GM23338 (cell line): ENCODE measurements around the gene MAP2K1. TPM values are rescaled to one million over a fixed set of nuclear protein-coding genes. Genes with fewer than 3 reads are reported as not detected.
"Not testable (repeated sequence)": the region's sequence is repeated elsewhere in the genome, so short reads cannot be mapped to it uniquely, and the experiment has no call there.

ENCODE experiments used
- ATAC-seq: fragments of 200-7000 bp; cut with Tn5 transposase; 3 replicates; pipeline ENCODE4 v1.9.1; 2020
- DNase-seq: peaks from one replicate; pipeline ENCODE4 v3.0.0-alpha.2; 2015; ENCODE audit warnings: low spot score
- H2AFZ ChIP-seq: fragments of 200-600 bp; sonication (generic); 2 replicates; pipeline ENCODE4 v1.8.0; 2016; ENCODE audit warnings: antibody characterized with exemption, mild to moderate bottlenecking, moderate library complexity
- H3F3A ChIP-seq: fragments of 200-600 bp; sonication (generic); replicated peaks from 2 replicates; pipeline ENCODE4 v1.8.0; 2017; ENCODE audit warnings: antibody characterized with exemption, mixed run types, low read depth
- H3K27ac ChIP-seq: fragments of 200-600 bp; sonication (generic); 2 replicates; pipeline ENCODE4 v1.6.1; 2016; ENCODE audit warnings: low read depth
- H3K27me3 ChIP-seq: fragments of 200-600 bp; sonication (generic); 2 replicates; pipeline ENCODE4 v1.8.0; 2016; ENCODE audit warnings: mild to moderate bottlenecking, mixed run types, moderate library complexity; ENCODE audit not compliant: insufficient read depth
- H3K36me3 ChIP-seq: fragments of 200-600 bp; sonication (generic); 2 replicates; pipeline ENCODE4 v1.8.0; 2016; ENCODE audit warnings: mild to moderate bottlenecking; ENCODE audit not compliant: insufficient read depth
- H3K4me1 ChIP-seq: fragments of 200-600 bp; sonication (generic); 2 replicates; pipeline ENCODE4 v1.8.0; 2016; ENCODE audit warnings: mild to moderate bottlenecking, moderate library complexity; ENCODE audit not compliant: insufficient read depth
- H3K4me2 ChIP-seq: fragments of 200-600 bp; sonication (generic); 2 replicates; pipeline ENCODE4 v1.7.1; 2017; ENCODE audit warnings: mixed run types
- H3K4me3 ChIP-seq: fragments of 200-600 bp; sonication (generic); 2 replicates; pipeline ENCODE4 v1.6.1; 2016; ENCODE audit warnings: mixed run types
- H3K79me2 ChIP-seq: fragments of 200-600 bp; sonication (generic); replicated peaks from 2 replicates; pipeline ENCODE4 v1.8.0; 2017; ENCODE audit warnings: mild to moderate bottlenecking; ENCODE audit not compliant: insufficient read depth
- H3K9me2 ChIP-seq: fragments of 200-600 bp; sonication (generic); 2 replicates; pipeline ENCODE4 v1.8.0; 2017; ENCODE audit not compliant: insufficient read depth
- H4K20me1 ChIP-seq: fragments of 200-600 bp; sonication (generic); replicated peaks from 2 replicates; pipeline ENCODE4 v1.8.0; 2017; ENCODE audit warnings: mild to moderate bottlenecking; ENCODE audit not compliant: insufficient read depth
- H3K27ac Mint-ChIP-seq: 2 replicates; pipeline ENCODE4 v1.8.0; 2020; ENCODE audit warnings: inconsistent platforms, mild to moderate bottlenecking, moderate library complexity, mixed read lengths
- H3K27me3 Mint-ChIP-seq: 3 replicates; pipeline ENCODE4 v1.8.0; 2022; ENCODE audit warnings: low read depth, mild to moderate bottlenecking, moderate library complexity, mixed read lengths, inconsistent platforms; ENCODE audit not compliant: insufficient read depth, poor library complexity
- H3K36me3 Mint-ChIP-seq: 3 replicates; pipeline ENCODE4 v1.8.0; 2021; ENCODE audit warnings: low read depth, mild to moderate bottlenecking, inconsistent platforms, moderate library complexity, mixed read lengths
- H3K4me1 Mint-ChIP-seq: 3 replicates; pipeline ENCODE4 v1.8.0; 2020; ENCODE audit warnings: mild to moderate bottlenecking, inconsistent platforms, mixed read lengths
- H3K4me3 Mint-ChIP-seq: 3 replicates; pipeline ENCODE4 v1.8.0; 2021; ENCODE audit warnings: moderate library complexity, mild to moderate bottlenecking, inconsistent platforms, mixed read lengths
- H3K9me3 Mint-ChIP-seq: 3 replicates; pipeline ENCODE4 v1.8.0; 2020; ENCODE audit warnings: moderate library complexity, mild to moderate bottlenecking, inconsistent platforms, mixed read lengths
- EZH2 ChIP-seq: fragments of 200-600 bp; sonication (generic); IDR thresholded peaks from one replicate; pipeline ENCODE4 v1.8.0; 2017; ENCODE audit warnings: antibody characterized with exemption, mild to moderate bottlenecking, low read depth; ENCODE audit not compliant: unreplicated experiment
- NANOG ChIP-seq: IDR thresholded peaks from 2 replicates; pipeline ENCODE4 v1.6.1; 2016; ENCODE audit warnings: antibody characterized with exemption, borderline replicate concordance
- POLR2AphosphoS5 ChIP-seq: IDR thresholded peaks from 2 replicates; pipeline ENCODE4 v1.6.1; 2016; ENCODE audit warnings: antibody characterized with exemption, low read depth
- STAT1 ChIP-seq: IDR thresholded peaks from one replicate; pipeline ENCODE4 v1.6.1; 2016; ENCODE audit warnings: antibody characterized with exemption; ENCODE audit not compliant: unreplicated experiment
- ZNF331 ChIP-seq: fragments of 250-450 bp; sonication (Bioruptor Pico); IDR thresholded peaks from 2 replicates; pipeline ENCODE4 v1.5.0; 2020; ENCODE audit warnings: low read depth, mild to moderate bottlenecking, moderate library complexity
- polyA plus RNA-seq: library from polyadenylated mRNA; unstranded; fragments of >200 nt; fragmentation: Nextera tagmentation; extraction: Ambion mirVana; gene quantifications from 2 replicates; pipeline ENCODE4 v1.2.1, GENCODE V29; 2016
- total RNA-seq: library from RNA; depleted of rRNA; stranded (reverse); fragments of >200 nt; shearing (Covaris generic); gene quantifications from 2 replicates; pipeline ENCODE4 v1.2.3, GENCODE V29; 2014
- TF ChIP-seq, protein P1 (sequence below), 2 experiments: fragments of 200-600 bp in 1 of 2; sonication (generic) in 1 of 2; conservative IDR thresholded peaks; 2 replicates each; pipeline versions ENCODE4 v1.5.1 to v1.6.1; 2016 to 2017; ENCODE audit warnings: antibody characterized with exemption in 2 of 2, low read depth in 2 of 2, mild to moderate bottlenecking in 2 of 2, moderate library complexity in 1 of 2
- TF ChIP-seq, protein P2 (sequence below): fragments of 250-450 bp; sonication (Bioruptor Pico); IDR thresholded peaks from 2 replicates; pipeline ENCODE4 v1.5.0; 2020; ENCODE audit warnings: mild to moderate bottlenecking, moderate library complexity
- TF ChIP-seq, protein P3 (sequence below): IDR thresholded peaks from one replicate; pipeline ENCODE4 v1.6.1; 2018; ENCODE audit warnings: antibody characterized with exemption; ENCODE audit not compliant: unreplicated experiment
- TF ChIP-seq, protein P4 (sequence below): IDR thresholded peaks from 2 replicates; pipeline ENCODE4 v1.6.1; 2016; ENCODE audit warnings: antibody characterized with exemption

The MAP2K1 gene
- total and polyA plus RNA-seq, 2 experiments from 2014 or later, result 42.0 to 68.5 TPM

DNA sequence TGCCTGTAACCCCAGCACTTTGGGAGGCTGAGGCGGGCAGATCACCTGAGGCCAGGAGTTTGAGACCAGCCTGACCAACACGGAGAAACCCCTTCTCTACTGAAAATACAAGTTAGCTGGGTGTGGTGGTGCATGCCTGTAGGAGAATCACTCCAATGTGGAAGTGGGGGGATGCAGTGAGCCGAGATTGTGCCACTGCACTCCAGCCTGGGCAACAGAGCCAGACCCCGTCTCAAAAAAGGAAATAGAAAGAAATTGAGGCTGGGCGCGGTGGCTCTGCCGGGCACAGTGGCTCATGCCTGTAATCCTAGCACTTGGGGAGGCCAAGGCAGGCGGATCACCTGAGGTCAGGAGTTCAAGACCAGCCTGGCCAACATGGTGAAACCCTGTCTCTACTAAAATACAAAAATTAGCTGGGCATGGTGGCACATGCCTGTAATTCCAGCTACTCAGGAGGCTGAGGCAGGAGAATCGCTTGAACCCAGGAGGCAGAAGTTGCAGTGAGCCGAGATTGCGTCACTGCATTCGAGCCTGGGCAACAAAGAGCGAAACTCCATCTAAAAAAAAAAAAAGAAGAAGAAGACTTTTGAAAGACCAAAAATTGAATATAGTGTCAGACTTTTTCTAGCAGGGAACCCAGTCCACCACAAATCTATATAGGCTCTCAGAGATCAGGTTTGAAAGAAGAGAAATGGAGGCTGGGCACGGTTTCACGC is 24.8 kb upstream of the MAP2K1 start:
- H3K4me2 ChIP-seq, H2AFZ ChIP-seq, H3K4me3 Mint-ChIP-seq, H3K27ac ChIP-seq, H3K4me1 ChIP-seq, H3K36me3 Mint-ChIP-seq, DNase-seq, H3K9me2 ChIP-seq, H3K36me3 ChIP-seq, H3K79me2 ChIP-seq, H3K27me3 Mint-ChIP-seq, H3K27ac Mint-ChIP-seq, H3K4me1 Mint-ChIP-seq, H3K4me3 ChIP-seq, H4K20me1 ChIP-seq, H3K27me3 ChIP-seq, H3K9me3 Mint-ChIP-seq, ATAC-seq, H3F3A ChIP-seq: not testable (repeated sequence)

DNA sequence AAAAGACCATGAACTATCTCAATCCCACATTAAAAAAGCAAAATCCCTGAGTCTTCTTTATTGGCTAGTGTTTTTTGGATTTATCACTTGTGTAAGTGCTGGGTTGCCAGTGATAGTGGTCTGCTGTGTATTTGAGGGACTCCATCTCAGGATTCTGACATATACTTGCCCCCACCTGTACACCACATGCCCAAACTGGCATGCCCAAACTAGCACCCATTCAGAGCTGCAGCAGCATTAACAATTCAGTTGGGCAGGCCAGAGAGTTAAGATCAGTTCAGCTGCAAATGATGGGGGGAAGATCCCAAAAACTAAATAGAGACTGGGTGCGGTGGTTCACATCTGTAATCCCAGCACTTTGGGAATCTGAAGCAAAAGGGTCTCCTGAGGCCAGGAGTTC is 23.9 kb upstream of the MAP2K1 start:
- no peak overlapping the region for H3K27ac Mint-ChIP-seq
- no peaks in the 10 kb centered on the region for H3K4me1 Mint-ChIP-seq
- H3K27ac ChIP-seq, result no peak overlapping the region
- peaks cover under 1% of the 10 kb centered on the region for H3F3A ChIP-seq
- no peaks in the 10 kb centered on the region for H3K36me3 ChIP-seq
- no peak for DNase-seq
- no peak overlapping the region for H3K4me2 ChIP-seq
- H3K4me3 ChIP-seq, result no peak overlapping the region
- H3K9me2 ChIP-seq, result no peaks in the 10 kb centered on the region
- ATAC-seq, result no peak
- H3K4me1 ChIP-seq, result no peaks in the 10 kb centered on the region
- no peaks in the 10 kb centered on the region for H3K36me3 Mint-ChIP-seq
- no peak overlapping the region for H3K4me3 Mint-ChIP-seq
- H3K9me3 Mint-ChIP-seq, result no peaks in the 10 kb centered on the region
- no peaks in the 10 kb centered on the region for H3K27me3 ChIP-seq
- no peaks in the 10 kb centered on the region for H3K79me2 ChIP-seq
- no peak overlapping the region for H2AFZ ChIP-seq
- peaks cover 3% of the 10 kb centered on the region for H3K27me3 Mint-ChIP-seq
- no peaks in the 10 kb centered on the region for H4K20me1 ChIP-seq
- no peak for TF ChIP-seq POLR2AphosphoS5
- TF ChIP-seq STAT1, result no peak
- TF ChIP-seq ZNF331 (CRISPR knock-in tag), result no peak
- TF ChIP-seq EZH2, result no peak
- TF ChIP-seq, protein P1, sequence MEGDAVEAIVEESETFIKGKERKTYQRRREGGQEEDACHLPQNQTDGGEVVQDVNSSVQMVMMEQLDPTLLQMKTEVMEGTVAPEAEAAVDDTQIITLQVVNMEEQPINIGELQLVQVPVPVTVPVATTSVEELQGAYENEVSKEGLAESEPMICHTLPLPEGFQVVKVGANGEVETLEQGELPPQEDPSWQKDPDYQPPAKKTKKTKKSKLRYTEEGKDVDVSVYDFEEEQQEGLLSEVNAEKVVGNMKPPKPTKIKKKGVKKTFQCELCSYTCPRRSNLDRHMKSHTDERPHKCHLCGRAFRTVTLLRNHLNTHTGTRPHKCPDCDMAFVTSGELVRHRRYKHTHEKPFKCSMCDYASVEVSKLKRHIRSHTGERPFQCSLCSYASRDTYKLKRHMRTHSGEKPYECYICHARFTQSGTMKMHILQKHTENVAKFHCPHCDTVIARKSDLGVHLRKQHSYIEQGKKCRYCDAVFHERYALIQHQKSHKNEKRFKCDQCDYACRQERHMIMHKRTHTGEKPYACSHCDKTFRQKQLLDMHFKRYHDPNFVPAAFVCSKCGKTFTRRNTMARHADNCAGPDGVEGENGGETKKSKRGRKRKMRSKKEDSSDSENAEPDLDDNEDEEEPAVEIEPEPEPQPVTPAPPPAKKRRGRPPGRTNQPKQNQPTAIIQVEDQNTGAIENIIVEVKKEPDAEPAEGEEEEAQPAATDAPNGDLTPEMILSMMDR (conservative IDR thresholded peaks at IDR 0.05; ENCODE audit: low read depth in 2 of 2), result no peak
- TF ChIP-seq, protein P2, sequence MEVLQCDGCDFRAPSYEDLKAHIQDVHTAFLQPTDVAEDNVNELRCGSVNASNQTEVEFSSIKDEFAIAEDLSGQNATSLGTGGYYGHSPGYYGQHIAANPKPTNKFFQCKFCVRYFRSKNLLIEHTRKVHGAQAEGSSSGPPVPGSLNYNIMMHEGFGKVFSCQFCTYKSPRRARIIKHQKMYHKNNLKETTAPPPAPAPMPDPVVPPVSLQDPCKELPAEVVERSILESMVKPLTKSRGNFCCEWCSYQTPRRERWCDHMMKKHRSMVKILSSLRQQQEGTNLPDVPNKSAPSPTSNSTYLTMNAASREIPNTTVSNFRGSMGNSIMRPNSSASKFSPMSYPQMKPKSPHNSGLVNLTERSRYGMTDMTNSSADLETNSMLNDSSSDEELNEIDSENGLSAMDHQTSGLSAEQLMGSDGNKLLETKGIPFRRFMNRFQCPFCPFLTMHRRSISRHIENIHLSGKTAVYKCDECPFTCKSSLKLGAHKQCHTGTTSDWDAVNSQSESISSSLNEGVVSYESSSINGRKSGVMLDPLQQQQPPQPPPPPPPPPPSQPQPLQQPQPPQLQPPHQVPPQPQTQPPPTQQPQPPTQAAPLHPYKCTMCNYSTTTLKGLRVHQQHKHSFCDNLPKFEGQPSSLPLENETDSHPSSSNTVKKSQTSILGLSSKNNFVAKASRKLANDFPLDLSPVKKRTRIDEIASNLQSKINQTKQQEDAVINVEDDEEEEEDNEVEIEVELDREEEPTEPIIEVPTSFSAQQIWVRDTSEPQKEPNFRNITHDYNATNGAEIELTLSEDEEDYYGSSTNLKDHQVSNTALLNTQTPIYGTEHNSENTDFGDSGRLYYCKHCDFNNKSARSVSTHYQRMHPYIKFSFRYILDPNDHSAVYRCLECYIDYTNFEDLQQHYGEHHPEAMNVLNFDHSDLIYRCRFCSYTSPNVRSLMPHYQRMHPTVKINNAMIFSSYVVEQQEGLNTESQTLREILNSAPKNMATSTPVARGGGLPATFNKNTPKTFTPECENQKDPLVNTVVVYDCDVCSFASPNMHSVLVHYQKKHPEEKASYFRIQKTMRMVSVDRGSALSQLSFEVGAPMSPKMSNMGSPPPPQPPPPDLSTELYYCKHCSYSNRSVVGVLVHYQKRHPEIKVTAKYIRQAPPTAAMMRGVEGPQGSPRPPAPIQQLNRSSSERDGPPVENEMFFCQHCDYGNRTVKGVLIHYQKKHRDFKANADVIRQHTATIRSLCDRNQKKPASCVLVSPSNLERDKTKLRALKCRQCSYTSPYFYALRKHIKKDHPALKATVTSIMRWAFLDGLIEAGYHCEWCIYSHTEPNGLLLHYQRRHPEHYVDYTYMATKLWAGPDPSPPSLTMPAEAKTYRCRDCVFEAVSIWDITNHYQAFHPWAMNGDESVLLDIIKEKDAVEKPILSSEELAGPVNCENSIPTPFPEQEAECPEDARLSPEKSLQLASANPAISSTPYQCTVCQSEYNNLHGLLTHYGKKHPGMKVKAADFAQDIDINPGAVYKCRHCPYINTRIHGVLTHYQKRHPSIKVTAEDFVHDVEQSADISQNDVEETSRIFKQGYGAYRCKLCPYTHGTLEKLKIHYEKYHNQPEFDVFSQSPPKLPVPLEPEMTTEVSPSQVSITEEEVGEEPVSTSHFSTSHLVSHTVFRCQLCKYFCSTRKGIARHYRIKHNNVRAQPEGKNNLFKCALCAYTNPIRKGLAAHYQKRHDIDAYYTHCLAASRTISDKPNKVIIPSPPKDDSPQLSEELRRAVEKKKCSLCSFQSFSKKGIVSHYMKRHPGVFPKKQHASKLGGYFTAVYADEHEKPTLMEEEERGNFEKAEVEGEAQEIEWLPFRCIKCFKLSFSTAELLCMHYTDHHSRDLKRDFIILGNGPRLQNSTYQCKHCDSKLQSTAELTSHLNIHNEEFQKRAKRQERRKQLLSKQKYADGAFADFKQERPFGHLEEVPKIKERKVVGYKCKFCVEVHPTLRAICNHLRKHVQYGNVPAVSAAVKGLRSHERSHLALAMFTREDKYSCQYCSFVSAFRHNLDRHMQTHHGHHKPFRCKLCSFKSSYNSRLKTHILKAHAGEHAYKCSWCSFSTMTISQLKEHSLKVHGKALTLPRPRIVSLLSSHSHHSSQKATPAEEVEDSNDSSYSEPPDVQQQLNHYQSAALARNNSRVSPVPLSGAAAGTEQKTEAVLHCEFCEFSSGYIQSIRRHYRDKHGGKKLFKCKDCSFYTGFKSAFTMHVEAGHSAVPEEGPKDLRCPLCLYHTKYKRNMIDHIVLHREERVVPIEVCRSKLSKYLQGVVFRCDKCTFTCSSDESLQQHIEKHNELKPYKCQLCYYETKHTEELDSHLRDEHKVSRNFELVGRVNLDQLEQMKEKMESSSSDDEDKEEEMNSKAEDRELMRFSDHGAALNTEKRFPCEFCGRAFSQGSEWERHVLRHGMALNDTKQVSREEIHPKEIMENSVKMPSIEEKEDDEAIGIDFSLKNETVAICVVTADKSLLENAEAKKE (CRISPR knock-in tag), result no peak
- TF ChIP-seq, protein P3, sequence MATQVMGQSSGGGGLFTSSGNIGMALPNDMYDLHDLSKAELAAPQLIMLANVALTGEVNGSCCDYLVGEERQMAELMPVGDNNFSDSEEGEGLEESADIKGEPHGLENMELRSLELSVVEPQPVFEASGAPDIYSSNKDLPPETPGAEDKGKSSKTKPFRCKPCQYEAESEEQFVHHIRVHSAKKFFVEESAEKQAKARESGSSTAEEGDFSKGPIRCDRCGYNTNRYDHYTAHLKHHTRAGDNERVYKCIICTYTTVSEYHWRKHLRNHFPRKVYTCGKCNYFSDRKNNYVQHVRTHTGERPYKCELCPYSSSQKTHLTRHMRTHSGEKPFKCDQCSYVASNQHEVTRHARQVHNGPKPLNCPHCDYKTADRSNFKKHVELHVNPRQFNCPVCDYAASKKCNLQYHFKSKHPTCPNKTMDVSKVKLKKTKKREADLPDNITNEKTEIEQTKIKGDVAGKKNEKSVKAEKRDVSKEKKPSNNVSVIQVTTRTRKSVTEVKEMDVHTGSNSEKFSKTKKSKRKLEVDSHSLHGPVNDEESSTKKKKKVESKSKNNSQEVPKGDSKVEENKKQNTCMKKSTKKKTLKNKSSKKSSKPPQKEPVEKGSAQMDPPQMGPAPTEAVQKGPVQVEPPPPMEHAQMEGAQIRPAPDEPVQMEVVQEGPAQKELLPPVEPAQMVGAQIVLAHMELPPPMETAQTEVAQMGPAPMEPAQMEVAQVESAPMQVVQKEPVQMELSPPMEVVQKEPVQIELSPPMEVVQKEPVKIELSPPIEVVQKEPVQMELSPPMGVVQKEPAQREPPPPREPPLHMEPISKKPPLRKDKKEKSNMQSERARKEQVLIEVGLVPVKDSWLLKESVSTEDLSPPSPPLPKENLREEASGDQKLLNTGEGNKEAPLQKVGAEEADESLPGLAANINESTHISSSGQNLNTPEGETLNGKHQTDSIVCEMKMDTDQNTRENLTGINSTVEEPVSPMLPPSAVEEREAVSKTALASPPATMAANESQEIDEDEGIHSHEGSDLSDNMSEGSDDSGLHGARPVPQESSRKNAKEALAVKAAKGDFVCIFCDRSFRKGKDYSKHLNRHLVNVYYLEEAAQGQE, result no peak
- no peak for TF ChIP-seq NANOG
- TF ChIP-seq, protein P4, sequence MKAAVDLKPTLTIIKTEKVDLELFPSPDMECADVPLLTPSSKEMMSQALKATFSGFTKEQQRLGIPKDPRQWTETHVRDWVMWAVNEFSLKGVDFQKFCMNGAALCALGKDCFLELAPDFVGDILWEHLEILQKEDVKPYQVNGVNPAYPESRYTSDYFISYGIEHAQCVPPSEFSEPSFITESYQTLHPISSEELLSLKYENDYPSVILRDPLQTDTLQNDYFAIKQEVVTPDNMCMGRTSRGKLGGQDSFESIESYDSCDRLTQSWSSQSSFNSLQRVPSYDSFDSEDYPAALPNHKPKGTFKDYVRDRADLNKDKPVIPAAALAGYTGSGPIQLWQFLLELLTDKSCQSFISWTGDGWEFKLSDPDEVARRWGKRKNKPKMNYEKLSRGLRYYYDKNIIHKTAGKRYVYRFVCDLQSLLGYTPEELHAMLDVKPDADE, result no peak
